ENCODE measurements around the gene TCF12.

TCF12 gene

DNA sequence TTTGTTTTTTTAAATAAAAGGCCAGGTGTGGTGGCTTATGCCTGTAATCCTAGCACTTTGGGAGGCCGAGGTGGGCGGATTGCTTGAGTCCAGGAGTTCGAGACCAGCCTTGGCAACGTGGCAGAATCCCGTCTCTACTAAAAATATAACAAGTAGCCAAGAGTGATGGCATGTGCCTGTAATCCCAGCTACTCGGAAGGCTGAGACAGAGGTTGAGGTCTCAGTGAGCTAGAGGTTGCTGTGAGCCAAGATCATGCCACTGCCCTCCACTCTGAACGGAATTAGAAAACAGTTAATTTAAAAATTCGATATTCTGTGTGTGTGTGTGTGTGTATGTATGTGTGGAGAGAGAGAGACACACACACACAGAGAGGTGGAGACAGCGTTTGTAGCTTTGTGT lies 58.8 kb downstream of the TCF12 start:
- no peak overlapping the region for H3K27ac ChIP-seq
- no peak for TF ChIP-seq CTCF (IDR thresholded peaks at IDR 0.05)

GRCh38 chr15:56978898-56979662 lies 60.6 kb downstream of the TCF12 start:
- Histone ChIP-seq H2AFZ (no peak overlapping the region), H3K4me2 (ENCODE audit: low read length) (no peak overlapping the region), H3K9ac (no peak overlapping the region), H3K4me3 (ENCODE audit: low read depth, low read length) (no peak overlapping the region), H3K79me2 (peaks cover 14% of the 10 kb centered on the region), H3K36me3 (ENCODE audit: control insufficient read depth, insufficient read depth, low read length) (no peaks in the 10 kb centered on the region), H3K27me3 (ENCODE audit: control insufficient read depth, insufficient read depth, low read length) (no peaks in the 10 kb centered on the region), H3K9me3 (ENCODE audit: control insufficient read depth, low read length) (no peaks in the 10 kb centered on the region), H3K27ac (no peak overlapping the region), H3K4me1 (peaks cover 2% of the 10 kb centered on the region)
- no peak for TF ChIP-seq CTCF (IDR thresholded peaks at IDR 0.05)

More for the DNA sequence above, 58.8 kb downstream of the TCF12 start:
- Histone ChIP-seq H3K9ac (no peak overlapping the region), H3K9me3 (ENCODE audit: control insufficient read depth, low read length) (no peaks in the 10 kb centered on the region), H2AFZ (no peak overlapping the region), H3K27me3 (ENCODE audit: control insufficient read depth, insufficient read depth, low read length) (no peaks in the 10 kb centered on the region), H3K4me2 (ENCODE audit: low read length) (no peak overlapping the region), H3K79me2 (peaks cover 14% of the 10 kb centered on the region), H3K4me1 (peaks cover 7% of the 10 kb centered on the region), H3K36me3 (ENCODE audit: control insufficient read depth, insufficient read depth, low read length) (no peaks in the 10 kb centered on the region), H3K4me3 (ENCODE audit: low read depth, low read length) (no peak overlapping the region)

DNA sequence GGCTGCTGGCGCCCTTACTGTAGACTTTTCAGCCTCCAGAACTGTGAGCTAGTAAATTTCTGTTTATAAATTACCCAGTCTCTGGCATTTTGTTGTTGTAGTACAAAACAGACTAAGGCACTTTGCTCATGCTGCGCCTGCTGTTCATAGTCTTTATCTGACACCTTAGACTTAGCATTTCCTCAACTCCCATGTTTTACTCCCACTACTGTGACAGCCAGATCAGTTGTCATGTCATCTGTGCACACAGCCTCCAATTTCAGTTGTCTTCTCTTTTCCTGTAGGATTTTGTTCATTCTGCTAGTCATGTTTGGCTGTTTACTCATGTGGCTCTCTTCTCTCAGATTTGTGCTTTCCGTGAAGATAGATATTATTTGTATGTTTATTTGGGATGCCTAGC lies 62.0 kb downstream of the TCF12 start:
- H3K36me3 ChIP-seq (ENCODE audit: control insufficient read depth, insufficient read depth, low read length): no peaks in the 10 kb centered on the region
- no peak overlapping the region for H3K9ac ChIP-seq
- peaks cover 8% of the 10 kb centered on the region for H3K4me1 ChIP-seq

GRCh38 chr15:56981160-56981559 lies 62.7 kb downstream of the TCF12 start:
- no peak overlapping the region for H2AFZ ChIP-seq
- no peak overlapping the region for H3K9ac ChIP-seq
- H3K4me2 ChIP-seq (ENCODE audit: low read length): no peak overlapping the region
- H3K36me3 ChIP-seq (ENCODE audit: control insufficient read depth, insufficient read depth, low read length): no peaks in the 10 kb centered on the region
- no peak overlapping the region for H3K27ac ChIP-seq
- TF ChIP-seq CTCF (IDR thresholded peaks at IDR 0.05): no peak
- peaks cover 14% of the 10 kb centered on the region for H3K79me2 ChIP-seq
- H3K27me3 ChIP-seq (ENCODE audit: control insufficient read depth, insufficient read depth, low read length): no peaks in the 10 kb centered on the region
- no peak overlapping the region for H3K4me3 ChIP-seq (ENCODE audit: low read depth, low read length)
- no peaks in the 10 kb centered on the region for H3K9me3 ChIP-seq (ENCODE audit: control insufficient read depth, low read length)
- H3K4me1 ChIP-seq: peaks cover 8% of the 10 kb centered on the region

More for the DNA sequence above, 62.0 kb downstream of the TCF12 start:
- Histone ChIP-seq H3K79me2 (peaks cover 14% of the 10 kb centered on the region), H2AFZ (no peak overlapping the region), H3K4me2 (ENCODE audit: low read length) (no peak overlapping the region), H3K27ac (no peak overlapping the region), H3K27me3 (ENCODE audit: control insufficient read depth, insufficient read depth, low read length) (no peaks in the 10 kb centered on the region), H3K9me3 (ENCODE audit: control insufficient read depth, low read length) (no peaks in the 10 kb centered on the region), H3K4me3 (ENCODE audit: low read depth, low read length) (no peak overlapping the region)
- no peak for TF ChIP-seq CTCF (IDR thresholded peaks at IDR 0.05)

GRCh38 chr15:56982987-56983386 lies 64.5 kb downstream of the TCF12 start:
- no peak overlapping the region for H3K27ac ChIP-seq
- H3K4me1 ChIP-seq: peaks cover 8% of the 10 kb centered on the region
- H2AFZ ChIP-seq: no peak overlapping the region

More at GRCh38 chr15:56982987-56983386, 64.5 kb downstream of the TCF12 start:
- Histone ChIP-seq H3K9me3 (ENCODE audit: control insufficient read depth, low read length) (no peaks in the 10 kb centered on the region), H3K79me2 (peaks cover 16% of the 10 kb centered on the region), H3K36me3 (ENCODE audit: control insufficient read depth, insufficient read depth, low read length) (no peaks in the 10 kb centered on the region), H3K9ac (no peak overlapping the region), H3K4me3 (ENCODE audit: low read depth, low read length) (no peak overlapping the region), H3K27me3 (ENCODE audit: control insufficient read depth, insufficient read depth, low read length) (no peaks in the 10 kb centered on the region), H3K4me2 (ENCODE audit: low read length) (no peak overlapping the region)
- no peak for TF ChIP-seq CTCF (IDR thresholded peaks at IDR 0.05)
